Measurements from ENCODE around the gene MYL11.

The MYL11 gene

DNA sequence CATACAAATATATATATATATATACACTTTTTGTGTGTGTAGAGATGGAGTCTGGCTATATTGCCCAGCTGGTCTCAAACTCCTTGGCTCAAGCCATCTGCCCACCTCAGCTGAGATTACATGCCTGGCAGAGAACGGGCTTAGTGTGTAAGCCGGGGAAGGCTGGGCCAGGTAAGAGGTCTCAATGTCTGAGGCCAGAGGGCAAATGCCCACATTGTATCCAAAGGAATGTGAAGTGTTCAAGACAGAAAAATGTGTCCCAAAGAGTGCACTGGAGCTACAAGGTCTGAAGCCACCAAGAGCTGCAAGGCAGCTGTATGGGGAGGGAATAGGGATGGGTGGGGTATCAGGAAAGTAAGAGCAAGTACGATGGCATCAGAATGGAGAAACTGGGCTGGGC lies 28.3 kb upstream of the MYL11 start:
- no peak overlapping the region for H3K27ac ChIP-seq (ENCODE audit: extremely low read depth, low read depth, low read length)
- peaks cover 5 to 17% of the 10 kb centered on the region in 2 experiments; a peak in 2 of 3 replicates for H3K36me3 ChIP-seq (ENCODE audit: control insufficient read depth in 2 of 2, insufficient read depth in 1 of 2, low read length in 2 of 2)
- H3K4me1 ChIP-seq (ENCODE audit: control insufficient read depth, insufficient read depth, low read length) = no peaks in the 10 kb centered on the region
- CTCF ChIA-PET = interaction anchor here (0.6 to 0.9 kb wide), 2 partner anchors 249 to 255 kb away, joined by 3 to 5 read pairs; partner anchors contain the start of gene TBX6
- H3K9me3 ChIP-seq (ENCODE audit: control insufficient read depth, insufficient read depth, low read depth, low read length) = no peaks in the 10 kb centered on the region
- H3K4me3 ChIP-seq (ENCODE audit: low read depth, low read length) = no peak overlapping the region
- POLR2A ChIA-PET = interaction anchor here (1.0 kb wide), 1 partner anchor 9 kb away, joined by 3 read pairs; the partner anchor contains the start of gene CD2BP2
- TF ChIP-seq MEIS1 (CRISPR knock-in tag; IDR thresholded peaks at IDR 0.05; ENCODE audit: borderline replicate concordance) = no peak
- TF ChIP-seq ZNF391 (tag by site-specific recombination; IDR thresholded peaks at IDR 0.05; ENCODE audit: borderline replicate concordance, low read depth) = no peak
- TF ChIP-seq ZEB2 (tag by site-specific recombination; IDR thresholded peaks at IDR 0.05) = no peak
- TF ChIP-seq, protein P1, sequence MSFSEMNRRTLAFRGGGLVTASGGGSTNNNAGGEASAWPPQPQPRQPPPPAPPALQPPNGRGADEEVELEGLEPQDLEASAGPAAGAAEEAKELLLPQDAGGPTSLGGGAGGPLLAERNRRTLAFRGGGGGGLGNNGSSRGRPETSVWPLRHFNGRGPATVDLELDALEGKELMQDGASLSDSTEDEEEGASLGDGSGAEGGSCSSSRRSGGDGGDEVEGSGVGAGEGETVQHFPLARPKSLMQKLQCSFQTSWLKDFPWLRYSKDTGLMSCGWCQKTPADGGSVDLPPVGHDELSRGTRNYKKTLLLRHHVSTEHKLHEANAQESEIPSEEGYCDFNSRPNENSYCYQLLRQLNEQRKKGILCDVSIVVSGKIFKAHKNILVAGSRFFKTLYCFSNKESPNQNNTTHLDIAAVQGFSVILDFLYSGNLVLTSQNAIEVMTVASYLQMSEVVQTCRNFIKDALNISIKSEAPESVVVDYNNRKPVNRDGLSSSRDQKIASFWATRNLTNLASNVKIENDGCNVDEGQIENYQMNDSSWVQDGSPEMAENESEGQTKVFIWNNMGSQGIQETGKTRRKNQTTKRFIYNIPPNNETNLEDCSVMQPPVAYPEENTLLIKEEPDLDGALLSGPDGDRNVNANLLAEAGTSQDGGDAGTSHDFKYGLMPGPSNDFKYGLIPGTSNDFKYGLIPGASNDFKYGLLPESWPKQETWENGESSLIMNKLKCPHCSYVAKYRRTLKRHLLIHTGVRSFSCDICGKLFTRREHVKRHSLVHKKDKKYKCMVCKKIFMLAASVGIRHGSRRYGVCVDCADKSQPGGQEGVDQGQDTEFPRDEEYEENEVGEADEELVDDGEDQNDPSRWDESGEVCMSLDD (tag by site-specific recombination; IDR thresholded peaks at IDR 0.05) = no peak
- no peak for TF ChIP-seq MZF1 (tag by site-specific recombination; IDR thresholded peaks at IDR 0.05; ENCODE audit: borderline replicate concordance)
- TF ChIP-seq, protein P2, sequence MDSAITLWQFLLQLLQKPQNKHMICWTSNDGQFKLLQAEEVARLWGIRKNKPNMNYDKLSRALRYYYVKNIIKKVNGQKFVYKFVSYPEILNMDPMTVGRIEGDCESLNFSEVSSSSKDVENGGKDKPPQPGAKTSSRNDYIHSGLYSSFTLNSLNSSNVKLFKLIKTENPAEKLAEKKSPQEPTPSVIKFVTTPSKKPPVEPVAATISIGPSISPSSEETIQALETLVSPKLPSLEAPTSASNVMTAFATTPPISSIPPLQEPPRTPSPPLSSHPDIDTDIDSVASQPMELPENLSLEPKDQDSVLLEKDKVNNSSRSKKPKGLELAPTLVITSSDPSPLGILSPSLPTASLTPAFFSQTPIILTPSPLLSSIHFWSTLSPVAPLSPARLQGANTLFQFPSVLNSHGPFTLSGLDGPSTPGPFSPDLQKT (IDR thresholded peaks at IDR 0.05; ENCODE audit: borderline replicate concordance, low read depth, low read length) = no peak
- no peak for TF ChIP-seq YY2 (tag by site-specific recombination; IDR thresholded peaks at IDR 0.05)
- no peak for TF ChIP-seq ZNF23 (tag by site-specific recombination; IDR thresholded peaks at IDR 0.05; ENCODE audit: borderline replicate concordance)
- TF ChIP-seq, protein P3, sequence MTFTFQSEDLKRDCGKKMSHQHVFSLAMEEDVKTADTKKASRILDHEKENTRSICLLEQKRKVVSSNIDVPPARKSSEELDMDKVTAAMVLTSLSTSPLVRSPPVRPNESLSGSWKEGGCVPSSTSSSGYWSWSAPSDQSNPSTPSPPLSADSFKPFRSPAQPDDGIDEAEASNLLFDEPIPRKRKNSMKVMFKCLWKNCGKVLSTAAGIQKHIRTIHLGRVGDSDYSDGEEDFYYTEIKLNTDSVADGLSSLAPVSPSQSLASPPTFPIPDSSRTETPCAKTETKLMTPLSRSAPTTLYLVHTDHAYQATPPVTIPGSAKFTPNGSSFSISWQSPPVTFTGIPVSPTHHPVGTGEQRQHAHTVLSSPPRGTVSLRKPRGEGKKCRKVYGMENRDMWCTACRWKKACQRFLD (tag by site-specific recombination; IDR thresholded peaks at IDR 0.05) = no peak
- no peak for TF ChIP-seq ZNF658 (tag by site-specific recombination; IDR thresholded peaks at IDR 0.05)
- TF ChIP-seq, protein P4, sequence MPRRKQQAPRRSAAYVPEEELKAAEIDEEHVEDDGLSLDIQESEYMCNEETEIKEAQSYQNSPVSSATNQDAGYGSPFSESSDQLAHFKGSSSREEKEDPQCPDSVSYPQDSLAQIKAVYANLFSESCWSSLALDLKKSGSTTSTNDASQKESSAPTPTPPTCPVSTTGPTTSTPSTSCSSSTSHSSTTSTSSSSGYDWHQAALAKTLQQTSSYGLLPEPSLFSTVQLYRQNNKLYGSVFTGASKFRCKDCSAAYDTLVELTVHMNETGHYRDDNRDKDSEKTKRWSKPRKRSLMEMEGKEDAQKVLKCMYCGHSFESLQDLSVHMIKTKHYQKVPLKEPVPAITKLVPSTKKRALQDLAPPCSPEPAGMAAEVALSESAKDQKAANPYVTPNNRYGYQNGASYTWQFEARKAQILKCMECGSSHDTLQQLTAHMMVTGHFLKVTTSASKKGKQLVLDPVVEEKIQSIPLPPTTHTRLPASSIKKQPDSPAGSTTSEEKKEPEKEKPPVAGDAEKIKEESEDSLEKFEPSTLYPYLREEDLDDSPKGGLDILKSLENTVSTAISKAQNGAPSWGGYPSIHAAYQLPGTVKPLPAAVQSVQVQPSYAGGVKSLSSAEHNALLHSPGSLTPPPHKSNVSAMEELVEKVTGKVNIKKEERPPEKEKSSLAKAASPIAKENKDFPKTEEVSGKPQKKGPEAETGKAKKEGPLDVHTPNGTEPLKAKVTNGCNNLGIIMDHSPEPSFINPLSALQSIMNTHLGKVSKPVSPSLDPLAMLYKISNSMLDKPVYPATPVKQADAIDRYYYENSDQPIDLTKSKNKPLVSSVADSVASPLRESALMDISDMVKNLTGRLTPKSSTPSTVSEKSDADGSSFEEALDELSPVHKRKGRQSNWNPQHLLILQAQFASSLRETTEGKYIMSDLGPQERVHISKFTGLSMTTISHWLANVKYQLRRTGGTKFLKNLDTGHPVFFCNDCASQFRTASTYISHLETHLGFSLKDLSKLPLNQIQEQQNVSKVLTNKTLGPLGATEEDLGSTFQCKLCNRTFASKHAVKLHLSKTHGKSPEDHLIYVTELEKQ (tag by site-specific recombination; IDR thresholded peaks at IDR 0.05; ENCODE audit: borderline replicate concordance) = no peak
- TF ChIP-seq SCRT2 (tag by site-specific recombination; IDR thresholded peaks at IDR 0.05) = no peak
- TF ChIP-seq ZNF155 (tag by site-specific recombination; IDR thresholded peaks at IDR 0.05) = no peak
- no peak for TF ChIP-seq BCL11B (tag by site-specific recombination; IDR thresholded peaks at IDR 0.05; ENCODE audit: low read depth)
- no peak for TF ChIP-seq ZNF558 (tag by site-specific recombination; IDR thresholded peaks at IDR 0.05)
- TF ChIP-seq, protein P5, sequence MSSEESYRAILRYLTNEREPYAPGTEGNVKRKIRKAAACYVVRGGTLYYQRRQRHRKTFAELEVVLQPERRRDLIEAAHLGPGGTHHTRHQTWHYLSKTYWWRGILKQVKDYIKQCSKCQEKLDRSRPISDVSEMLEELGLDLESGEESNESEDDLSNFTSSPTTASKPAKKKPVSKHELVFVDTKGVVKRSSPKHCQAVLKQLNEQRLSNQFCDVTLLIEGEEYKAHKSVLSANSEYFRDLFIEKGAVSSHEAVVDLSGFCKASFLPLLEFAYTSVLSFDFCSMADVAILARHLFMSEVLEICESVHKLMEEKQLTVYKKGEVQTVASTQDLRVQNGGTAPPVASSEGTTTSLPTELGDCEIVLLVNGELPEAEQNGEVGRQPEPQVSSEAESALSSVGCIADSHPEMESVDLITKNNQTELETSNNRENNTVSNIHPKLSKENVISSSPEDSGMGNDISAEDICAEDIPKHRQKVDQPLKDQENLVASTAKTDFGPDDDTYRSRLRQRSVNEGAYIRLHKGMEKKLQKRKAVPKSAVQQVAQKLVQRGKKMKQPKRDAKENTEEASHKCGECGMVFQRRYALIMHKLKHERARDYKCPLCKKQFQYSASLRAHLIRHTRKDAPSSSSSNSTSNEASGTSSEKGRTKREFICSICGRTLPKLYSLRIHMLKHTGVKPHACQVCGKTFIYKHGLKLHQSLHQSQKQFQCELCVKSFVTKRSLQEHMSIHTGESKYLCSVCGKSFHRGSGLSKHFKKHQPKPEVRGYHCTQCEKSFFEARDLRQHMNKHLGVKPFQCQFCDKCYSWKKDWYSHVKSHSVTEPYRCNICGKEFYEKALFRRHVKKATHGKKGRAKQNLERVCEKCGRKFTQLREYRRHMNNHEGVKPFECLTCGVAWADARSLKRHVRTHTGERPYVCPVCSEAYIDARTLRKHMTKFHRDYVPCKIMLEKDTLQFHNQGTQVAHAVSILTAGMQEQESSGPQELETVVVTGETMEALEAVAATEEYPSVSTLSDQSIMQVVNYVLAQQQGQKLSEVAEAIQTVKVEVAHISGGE (tag by site-specific recombination; conservative IDR thresholded peaks at IDR 0.05; ENCODE audit: low read depth) = no peak
- TF ChIP-seq, protein P6, sequence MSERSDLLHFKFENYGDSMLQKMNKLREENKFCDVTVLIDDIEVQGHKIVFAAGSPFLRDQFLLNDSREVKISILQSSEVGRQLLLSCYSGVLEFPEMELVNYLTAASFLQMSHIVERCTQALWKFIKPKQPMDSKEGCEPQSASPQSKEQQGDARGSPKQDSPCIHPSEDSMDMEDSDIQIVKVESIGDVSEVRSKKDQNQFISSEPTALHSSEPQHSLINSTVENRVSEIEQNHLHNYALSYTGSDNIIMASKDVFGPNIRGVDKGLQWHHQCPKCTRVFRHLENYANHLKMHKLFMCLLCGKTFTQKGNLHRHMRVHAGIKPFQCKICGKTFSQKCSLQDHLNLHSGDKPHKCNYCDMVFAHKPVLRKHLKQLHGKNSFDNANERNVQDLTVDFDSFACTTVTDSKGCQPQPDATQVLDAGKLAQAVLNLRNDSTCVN (tag by site-specific recombination; optimal IDR thresholded peaks at IDR 0.05) = no peak
- TF ChIP-seq, protein P7, sequence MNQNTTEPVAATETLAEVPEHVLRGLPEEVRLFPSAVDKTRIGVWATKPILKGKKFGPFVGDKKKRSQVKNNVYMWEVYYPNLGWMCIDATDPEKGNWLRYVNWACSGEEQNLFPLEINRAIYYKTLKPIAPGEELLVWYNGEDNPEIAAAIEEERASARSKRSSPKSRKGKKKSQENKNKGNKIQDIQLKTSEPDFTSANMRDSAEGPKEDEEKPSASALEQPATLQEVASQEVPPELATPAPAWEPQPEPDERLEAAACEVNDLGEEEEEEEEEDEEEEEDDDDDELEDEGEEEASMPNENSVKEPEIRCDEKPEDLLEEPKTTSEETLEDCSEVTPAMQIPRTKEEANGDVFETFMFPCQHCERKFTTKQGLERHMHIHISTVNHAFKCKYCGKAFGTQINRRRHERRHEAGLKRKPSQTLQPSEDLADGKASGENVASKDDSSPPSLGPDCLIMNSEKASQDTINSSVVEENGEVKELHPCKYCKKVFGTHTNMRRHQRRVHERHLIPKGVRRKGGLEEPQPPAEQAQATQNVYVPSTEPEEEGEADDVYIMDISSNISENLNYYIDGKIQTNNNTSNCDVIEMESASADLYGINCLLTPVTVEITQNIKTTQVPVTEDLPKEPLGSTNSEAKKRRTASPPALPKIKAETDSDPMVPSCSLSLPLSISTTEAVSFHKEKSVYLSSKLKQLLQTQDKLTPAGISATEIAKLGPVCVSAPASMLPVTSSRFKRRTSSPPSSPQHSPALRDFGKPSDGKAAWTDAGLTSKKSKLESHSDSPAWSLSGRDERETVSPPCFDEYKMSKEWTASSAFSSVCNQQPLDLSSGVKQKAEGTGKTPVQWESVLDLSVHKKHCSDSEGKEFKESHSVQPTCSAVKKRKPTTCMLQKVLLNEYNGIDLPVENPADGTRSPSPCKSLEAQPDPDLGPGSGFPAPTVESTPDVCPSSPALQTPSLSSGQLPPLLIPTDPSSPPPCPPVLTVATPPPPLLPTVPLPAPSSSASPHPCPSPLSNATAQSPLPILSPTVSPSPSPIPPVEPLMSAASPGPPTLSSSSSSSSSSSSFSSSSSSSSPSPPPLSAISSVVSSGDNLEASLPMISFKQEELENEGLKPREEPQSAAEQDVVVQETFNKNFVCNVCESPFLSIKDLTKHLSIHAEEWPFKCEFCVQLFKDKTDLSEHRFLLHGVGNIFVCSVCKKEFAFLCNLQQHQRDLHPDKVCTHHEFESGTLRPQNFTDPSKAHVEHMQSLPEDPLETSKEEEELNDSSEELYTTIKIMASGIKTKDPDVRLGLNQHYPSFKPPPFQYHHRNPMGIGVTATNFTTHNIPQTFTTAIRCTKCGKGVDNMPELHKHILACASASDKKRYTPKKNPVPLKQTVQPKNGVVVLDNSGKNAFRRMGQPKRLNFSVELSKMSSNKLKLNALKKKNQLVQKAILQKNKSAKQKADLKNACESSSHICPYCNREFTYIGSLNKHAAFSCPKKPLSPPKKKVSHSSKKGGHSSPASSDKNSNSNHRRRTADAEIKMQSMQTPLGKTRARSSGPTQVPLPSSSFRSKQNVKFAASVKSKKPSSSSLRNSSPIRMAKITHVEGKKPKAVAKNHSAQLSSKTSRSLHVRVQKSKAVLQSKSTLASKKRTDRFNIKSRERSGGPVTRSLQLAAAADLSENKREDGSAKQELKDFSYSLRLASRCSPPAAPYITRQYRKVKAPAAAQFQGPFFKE (tag by site-specific recombination; IDR thresholded peaks at IDR 0.05; ENCODE audit: borderline replicate concordance) = no peak

All from HEK293 (cell line).